ENCODE data around the gene MYLK.
A peak's percentile ranks its signal among the peaks of the same experiment; 100 is the strongest.

MYLK gene

GRCh38 chr3:123660141-123660675 is 223.9 kb downstream of the MYLK start:
- DNase-seq = no peak

- DNase-seq = no peak
These were observed 225.3 kb downstream of the MYLK start for GRCh38 chr3:123658852-123659206.

GRCh38 chr3:123658118-123658851 is 225.8 kb downstream of the MYLK start:
- no peak for DNase-seq

- no peak for DNase-seq
These were observed 226.6 kb downstream of the MYLK start for GRCh38 chr3:123657568-123657967.

- DNase-seq = no peak
These were observed 227.0 kb downstream of the MYLK start for GRCh38 chr3:123657111-123657510.

GRCh38 chr3:123656691-123657090 is 227.4 kb downstream of the MYLK start:
- no peak for DNase-seq

GRCh38 chr3:123656274-123656673 is 227.9 kb downstream of the MYLK start:
- no peak for DNase-seq

GRCh38 chr3:123655400-123655799 is 228.7 kb downstream of the MYLK start:
- no peak for DNase-seq

- DNase-seq = no peak
These were observed 230.9 kb downstream of the MYLK start for GRCh38 chr3:123653221-123653682.

GRCh38 chr3:123652342-123652984 is 231.7 kb downstream of the MYLK start:
- peak; percentile 66 for DNase-seq

GRCh38 chr3:123651449-123652341 is 232.4 kb downstream of the MYLK start:
- DNase-seq = no peak

- DNase-seq = no peak
These were observed 234.0 kb downstream of the MYLK start for GRCh38 chr3:123650101-123650500.

GRCh38 chr3:123648696-123649405 is 235.3 kb downstream of the MYLK start:
- no peak for DNase-seq

- DNase-seq = no peak
These were observed 239.8 kb downstream of the MYLK start for GRCh38 chr3:123644358-123644757.

GRCh38 chr3:123642957-123643330 is 241.2 kb downstream of the MYLK start:
- DNase-seq = no peak

- DNase-seq = peak; percentile 74
These were observed 241.8 kb downstream of the MYLK start for GRCh38 chr3:123642182-123642956.

GRCh38 chr3:123641505-123641904 is 242.6 kb downstream of the MYLK start:
- DNase-seq = no peak

GRCh38 chr3:123640740-123641462 is 243.2 kb downstream of the MYLK start:
- DNase-seq = no peak

GRCh38 chr3:123640311-123640710 is 243.8 kb downstream of the MYLK start:
- DNase-seq = no peak

- DNase-seq = no peak
These were observed 245.0 kb downstream of the MYLK start for GRCh38 chr3:123638936-123639689.
